ENCODE data around the gene SDR42E1.
A peak's percentile ranks its signal among the peaks of the same experiment; 100 is the strongest.
"Not testable (repeated sequence)": the region's sequence is repeated elsewhere in the genome, so short reads cannot be mapped to it uniquely, and the experiment has no call there.

SDR42E1 gene

GRCh38 chr16:81987121-81987520 lies 24.1 kb downstream of the SDR42E1 start:
- Histone ChIP-seq H3K4me3 (no peak overlapping the region), H3K9ac (no peak overlapping the region), H3K4me1 (no peaks in the 10 kb centered on the region), H4K20me1 (no peaks in the 10 kb centered on the region), H3K27ac (no peak overlapping the region), H3K9me3 (no peaks in the 10 kb centered on the region), H3K4me2 (no peak overlapping the region), H3K27me3 (no peaks in the 10 kb centered on the region), H3K36me3 (no peaks in the 10 kb centered on the region)
- TF ChIP-seq Cebpa-rat (IDR thresholded peaks at IDR 0.05) = no peak

GRCh38 chr16:81977335-81977942 lies 33.8 kb downstream of the SDR42E1 start:
- not testable (repeated sequence) for H3K36me3 ChIP-seq, H3K4me3 ChIP-seq, H3K9ac ChIP-seq, H4K20me1 ChIP-seq, H3K27ac ChIP-seq, H3K4me2 ChIP-seq, H3K4me1 ChIP-seq, H3K27me3 ChIP-seq
- peaks cover 17% of the 10 kb centered on the region for H3K9me3 ChIP-seq

GRCh38 chr16:81975637-81976036 lies 35.6 kb downstream of the SDR42E1 start:
- Histone ChIP-seq H3K9ac (no peak overlapping the region), H3K27me3 (no peaks in the 10 kb centered on the region), H3K4me3 (no peak overlapping the region), H3K4me1 (no peaks in the 10 kb centered on the region), H3K27ac (no peak overlapping the region), H3K36me3 (no peaks in the 10 kb centered on the region), H4K20me1 (no peaks in the 10 kb centered on the region), H3K9me3 (peaks cover 26% of the 10 kb centered on the region), H3K4me2 (no peak overlapping the region)
- no peak for TF ChIP-seq Cebpa-rat (IDR thresholded peaks at IDR 0.05)

- no peaks in the 10 kb centered on the region for H4K20me1 ChIP-seq
Observed at GRCh38 chr16:81973737-81974136, 37.5 kb downstream of the SDR42E1 start.

GRCh38 chr16:81971853-81972252 lies 39.4 kb downstream of the SDR42E1 start:
- H3K36me3 ChIP-seq = no peaks in the 10 kb centered on the region
- TF ChIP-seq Cebpa-rat (IDR thresholded peaks at IDR 0.05) = no peak
- H3K9ac ChIP-seq = no peak overlapping the region
- H3K9me3 ChIP-seq = peaks cover 22% of the 10 kb centered on the region
- H4K20me1 ChIP-seq = no peaks in the 10 kb centered on the region
- H3K4me2 ChIP-seq = no peak overlapping the region
- H3K27ac ChIP-seq = no peak overlapping the region
- H3K27me3 ChIP-seq = no peaks in the 10 kb centered on the region
- no peaks in the 10 kb centered on the region for H3K4me1 ChIP-seq
- H3K4me3 ChIP-seq = no peak overlapping the region

More at GRCh38 chr16:81973737-81974136, 37.5 kb downstream of the SDR42E1 start:
- Histone ChIP-seq H3K4me2 (no peak overlapping the region), H3K4me3 (no peak overlapping the region), H3K36me3 (no peaks in the 10 kb centered on the region), H3K27ac (no peak overlapping the region), H3K9me3 (peaks cover 26% of the 10 kb centered on the region), H3K4me1 (no peaks in the 10 kb centered on the region), H3K27me3 (no peaks in the 10 kb centered on the region), H3K9ac (no peak overlapping the region)
- no peak for TF ChIP-seq Cebpa-rat (IDR thresholded peaks at IDR 0.05)

GRCh38 chr16:81967358-81967757 lies 43.9 kb downstream of the SDR42E1 start:
- Histone ChIP-seq H3K27ac (no peak overlapping the region), H3K4me1 (no peaks in the 10 kb centered on the region), H3K9ac (no peak overlapping the region), H3K9me3 (peaks cover 8% of the 10 kb centered on the region), H3K27me3 (no peaks in the 10 kb centered on the region), H4K20me1 (no peaks in the 10 kb centered on the region), H3K4me2 (no peak overlapping the region), H3K36me3 (no peaks in the 10 kb centered on the region), H3K4me3 (no peak overlapping the region)
- no peak for TF ChIP-seq Cebpa-rat (IDR thresholded peaks at IDR 0.05)

- H3K27ac ChIP-seq = no peak overlapping the region
- H4K20me1 ChIP-seq = no peaks in the 10 kb centered on the region
- no peak overlapping the region for H3K9ac ChIP-seq
- H3K4me3 ChIP-seq = no peak overlapping the region
- no peaks in the 10 kb centered on the region for H3K27me3 ChIP-seq
- H3K4me1 ChIP-seq = no peaks in the 10 kb centered on the region
- H3K9me3 ChIP-seq = no peaks in the 10 kb centered on the region
- TF ChIP-seq Cebpa-rat (IDR thresholded peaks at IDR 0.05) = no peak
- H3K4me2 ChIP-seq = no peak overlapping the region
- H3K36me3 ChIP-seq = peaks cover 4% of the 10 kb centered on the region
Observed at GRCh38 chr16:81964808-81965207, 46.5 kb downstream of the SDR42E1 start.

- Histone ChIP-seq H3K27me3 (no peaks in the 10 kb centered on the region), H3K36me3 (peaks cover 76% of the 10 kb centered on the region), H3K4me3 (no peak overlapping the region), H3K9ac (no peak overlapping the region), H3K4me1 (no peaks in the 10 kb centered on the region), H4K20me1 (no peaks in the 10 kb centered on the region), H3K4me2 (no peak overlapping the region), H3K9me3 (peaks cover 3% of the 10 kb centered on the region), H3K27ac (no peak overlapping the region)
- 0 out of 2 replicates have a peak, but pooled peaks have one; percentile 36 for TF ChIP-seq Cebpa-rat (IDR thresholded peaks at IDR 0.05)
Observed at GRCh38 chr16:81956213-81956948, 54.9 kb downstream of the SDR42E1 start.

- Histone ChIP-seq H4K20me1 (no peaks in the 10 kb centered on the region), H3K4me1 (no peaks in the 10 kb centered on the region), H3K9me3 (peaks cover 10% of the 10 kb centered on the region), H3K27me3 (no peaks in the 10 kb centered on the region), H3K27ac (no peak overlapping the region), H3K9ac (no peak overlapping the region), H3K4me2 (no peak overlapping the region), H3K36me3 (peaks cover 73% of the 10 kb centered on the region), H3K4me3 (no peak overlapping the region)
- TF ChIP-seq Cebpa-rat (IDR thresholded peaks at IDR 0.05) = no peak
Observed at GRCh38 chr16:81951564-81951963, 59.7 kb downstream of the SDR42E1 start.

GRCh38 chr16:81946206-81946605 lies 65.1 kb downstream of the SDR42E1 start:
- no peak for TF ChIP-seq Cebpa-rat (IDR thresholded peaks at IDR 0.05)
- Histone ChIP-seq H4K20me1 (no peaks in the 10 kb centered on the region), H3K27me3 (no peaks in the 10 kb centered on the region), H3K27ac (no peak overlapping the region), H3K36me3 (peaks cover 81% of the 10 kb centered on the region), H3K4me3 (no peak overlapping the region), H3K4me1 (no peaks in the 10 kb centered on the region), H3K9me3 (peaks cover 5% of the 10 kb centered on the region), H3K4me2 (no peak overlapping the region), H3K9ac (no peak overlapping the region)
